Measurements from ENCODE around the gene DBH.

DNA sequence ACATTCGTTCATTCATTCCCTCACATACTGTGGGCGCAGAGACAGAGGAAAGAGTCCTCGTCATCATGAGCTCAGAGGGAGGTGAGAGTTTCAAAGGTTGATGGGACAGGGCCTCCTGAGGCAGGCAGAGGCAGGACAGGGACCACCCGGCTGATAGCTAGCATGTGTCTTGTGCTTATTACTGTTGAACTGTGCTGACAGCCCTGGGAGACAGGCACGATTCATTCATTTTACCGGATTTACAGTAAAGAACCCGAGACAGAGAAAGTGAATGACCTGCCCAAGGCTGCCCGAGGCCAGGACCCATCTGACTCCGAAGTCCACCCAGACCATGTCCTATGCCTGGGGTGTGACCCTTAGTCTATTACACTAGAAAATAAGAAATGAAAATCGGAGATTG, 22.1 kb upstream of the DBH start:
- TF ChIP-seq EZH2phosphoT487 (IDR thresholded peaks at IDR 0.05; ENCODE audit: borderline replicate concordance), result no peak
- TF ChIP-seq POLR2A (IDR thresholded peaks at IDR 0.05; ENCODE audit: borderline replicate concordance, extremely low read depth, insufficient read depth, insufficient read length), result no peak
- TF ChIP-seq SIN3A (IDR thresholded peaks at IDR 0.05; ENCODE audit: low read depth), result no peak
- TF ChIP-seq POLR2AphosphoS5 (IDR thresholded peaks at IDR 0.05; ENCODE audit: low read depth, low read length), result no peak
- TF ChIP-seq, protein P1, sequence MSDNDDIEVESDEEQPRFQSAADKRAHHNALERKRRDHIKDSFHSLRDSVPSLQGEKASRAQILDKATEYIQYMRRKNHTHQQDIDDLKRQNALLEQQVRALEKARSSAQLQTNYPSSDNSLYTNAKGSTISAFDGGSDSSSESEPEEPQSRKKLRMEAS (IDR thresholded peaks at IDR 0.05), result no peak
- no peak for TF ChIP-seq EGR1 (IDR thresholded peaks at IDR 0.05; ENCODE audit: low read depth)
- no peak for TF ChIP-seq SP1 (IDR thresholded peaks at IDR 0.05; ENCODE audit: low read depth)
- TF ChIP-seq, protein P2, sequence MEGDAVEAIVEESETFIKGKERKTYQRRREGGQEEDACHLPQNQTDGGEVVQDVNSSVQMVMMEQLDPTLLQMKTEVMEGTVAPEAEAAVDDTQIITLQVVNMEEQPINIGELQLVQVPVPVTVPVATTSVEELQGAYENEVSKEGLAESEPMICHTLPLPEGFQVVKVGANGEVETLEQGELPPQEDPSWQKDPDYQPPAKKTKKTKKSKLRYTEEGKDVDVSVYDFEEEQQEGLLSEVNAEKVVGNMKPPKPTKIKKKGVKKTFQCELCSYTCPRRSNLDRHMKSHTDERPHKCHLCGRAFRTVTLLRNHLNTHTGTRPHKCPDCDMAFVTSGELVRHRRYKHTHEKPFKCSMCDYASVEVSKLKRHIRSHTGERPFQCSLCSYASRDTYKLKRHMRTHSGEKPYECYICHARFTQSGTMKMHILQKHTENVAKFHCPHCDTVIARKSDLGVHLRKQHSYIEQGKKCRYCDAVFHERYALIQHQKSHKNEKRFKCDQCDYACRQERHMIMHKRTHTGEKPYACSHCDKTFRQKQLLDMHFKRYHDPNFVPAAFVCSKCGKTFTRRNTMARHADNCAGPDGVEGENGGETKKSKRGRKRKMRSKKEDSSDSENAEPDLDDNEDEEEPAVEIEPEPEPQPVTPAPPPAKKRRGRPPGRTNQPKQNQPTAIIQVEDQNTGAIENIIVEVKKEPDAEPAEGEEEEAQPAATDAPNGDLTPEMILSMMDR (IDR thresholded peaks at IDR 0.05 in 2 of 3, conservative IDR thresholded peaks at IDR 0.05 in 1 of 3; ENCODE audit: borderline replicate concordance in 1 of 3, insufficient read depth in 1 of 3, low read depth in 2 of 3, low read length in 2 of 3), result no peak
- TF ChIP-seq JUND (IDR thresholded peaks at IDR 0.05), result no peak
- TF ChIP-seq, protein P3, sequence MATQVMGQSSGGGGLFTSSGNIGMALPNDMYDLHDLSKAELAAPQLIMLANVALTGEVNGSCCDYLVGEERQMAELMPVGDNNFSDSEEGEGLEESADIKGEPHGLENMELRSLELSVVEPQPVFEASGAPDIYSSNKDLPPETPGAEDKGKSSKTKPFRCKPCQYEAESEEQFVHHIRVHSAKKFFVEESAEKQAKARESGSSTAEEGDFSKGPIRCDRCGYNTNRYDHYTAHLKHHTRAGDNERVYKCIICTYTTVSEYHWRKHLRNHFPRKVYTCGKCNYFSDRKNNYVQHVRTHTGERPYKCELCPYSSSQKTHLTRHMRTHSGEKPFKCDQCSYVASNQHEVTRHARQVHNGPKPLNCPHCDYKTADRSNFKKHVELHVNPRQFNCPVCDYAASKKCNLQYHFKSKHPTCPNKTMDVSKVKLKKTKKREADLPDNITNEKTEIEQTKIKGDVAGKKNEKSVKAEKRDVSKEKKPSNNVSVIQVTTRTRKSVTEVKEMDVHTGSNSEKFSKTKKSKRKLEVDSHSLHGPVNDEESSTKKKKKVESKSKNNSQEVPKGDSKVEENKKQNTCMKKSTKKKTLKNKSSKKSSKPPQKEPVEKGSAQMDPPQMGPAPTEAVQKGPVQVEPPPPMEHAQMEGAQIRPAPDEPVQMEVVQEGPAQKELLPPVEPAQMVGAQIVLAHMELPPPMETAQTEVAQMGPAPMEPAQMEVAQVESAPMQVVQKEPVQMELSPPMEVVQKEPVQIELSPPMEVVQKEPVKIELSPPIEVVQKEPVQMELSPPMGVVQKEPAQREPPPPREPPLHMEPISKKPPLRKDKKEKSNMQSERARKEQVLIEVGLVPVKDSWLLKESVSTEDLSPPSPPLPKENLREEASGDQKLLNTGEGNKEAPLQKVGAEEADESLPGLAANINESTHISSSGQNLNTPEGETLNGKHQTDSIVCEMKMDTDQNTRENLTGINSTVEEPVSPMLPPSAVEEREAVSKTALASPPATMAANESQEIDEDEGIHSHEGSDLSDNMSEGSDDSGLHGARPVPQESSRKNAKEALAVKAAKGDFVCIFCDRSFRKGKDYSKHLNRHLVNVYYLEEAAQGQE (IDR thresholded peaks at IDR 0.05; ENCODE audit: low read depth), result no peak
